Pancreas (tissue), 10 donors: Measurements from ENCODE around the gene CCNT1. TPM values are rescaled to one million over a fixed set of nuclear protein-coding genes. Genes with fewer than 3 reads are reported as not detected.

Source experiments
- ATAC-seq, 4 donors: fragments of 200-7000 bp; cut with Tn5 transposase; one replicate each; pipeline versions ENCODE4 v1.8.0 to v1.9.1; 2020; ENCODE audit warnings: mild to moderate bottlenecking in 4 of 4, moderate library complexity in 4 of 4
- DNase-seq, 6 donors: peaks; one replicate each; pipeline ENCODE4 v3.0.0-alpha.2; 2020
- FAIRE-seq: peaks from 2 replicates; lab custom pipeline; 2012; peaks lifted over from hg19 to GRCh38; lab: Jason Lieb, UNC
- H3K27ac ChIP-seq, 4 donors: fragments of 200-600 bp; sonication (generic); 1 replicate in 3 of 4; 2 replicates in 1 of 4; pipeline versions ENCODE4 v1.5.0 to v1.8.0; 2020
- H3K27me3 ChIP-seq, 4 donors: fragments of 200-600 bp; one replicate each; pipeline ENCODE4 v1.8.0; 2021
- H3K36me3 ChIP-seq, 3 donors: fragments of 200-600 bp; sonication (generic) in 1 of 3; one replicate each; pipeline versions ENCODE4 v1.5.0 to v1.8.0; 2020 to 2021
- H3K4me1 ChIP-seq, 3 donors: fragments of 200-600 bp; one replicate each; pipeline ENCODE4 v1.8.0; 2021
- H3K4me3 ChIP-seq, 4 donors: fragments of 200-600 bp; sonication (generic) in 2 of 4; one replicate each; pipeline versions ENCODE4 v1.5.0 to v1.8.0; 2020 to 2021
- H3K9me3 ChIP-seq, 4 donors: fragments of 200-600 bp; one replicate each; pipeline ENCODE4 v1.8.0; 2021
- WGBS, 2 donors: extraction: QIAGEN DNeasy Blood & Tissue Kit; methylation state at CpG; one replicate each; pipeline ENCODE4 v1.1.7; 2013; 5-methylcytosine and 5-hydroxymethylcytosine counted together
- intact Hi-C, 3 donors: fragments of 100-400 bp; cut with DNase I; formaldehyde crosslinking; loops; one replicate each; pipeline versions ENCODE4 v1.11.1 to v1.14.2; 2022
- polyA plus RNA-seq, 2 donors: library from polyadenylated mRNA; stranded (reverse); fragments of 200-250 nt; gene quantifications; one replicate each; pipeline ENCODE4 v1.2.3, GENCODE V29; 2013
- total RNA-seq, 6 donors: library from RNA; stranded (reverse); fragmentation: NEBNext Ultra II Directional in 4 of 6; extraction: Animal tissue kit (Norgen Biotek cat#: 25700) in 4 of 6; gene quantifications; one replicate each; pipeline versions ENCODE4 v1.2.1 to v1.2.4, GENCODE V29; 2021 to 2023
- TF ChIP-seq, protein P1 (sequence below), 4 donors: fragments of 200-600 bp; sonication (generic) in 3 of 4; IDR thresholded peaks; one replicate each; pipeline versions ENCODE4 v1.5.0 to v1.8.0; 2021; ENCODE audit warnings: antibody characterized with exemption in 4 of 4
- donor health status: healthy with polysubstance abuse.
- donor health status: DM: no; HTN: no; CAD: no; lungs with moderate emphysema.
- donor health status: DM: no; HTN: no; CAD: no.
- donor health status: control.
- donor health status: control.
- donor health status: Bipolar disorder and iron deficiency.
- donor health status: DM: yes; HTN: yes; CAD: no.
- donor health status: DM: no; HTN: no; CAD: no.
- donor health status: DM: no; HTN: no; CAD: no.
- donor health status: DM: yes; HTN: yes; CAD: no.

CCNT1 gene
- total and polyA plus RNA-seq, 8 donors = 3.7 to 21.2 (median 16.0) TPM

DNA sequence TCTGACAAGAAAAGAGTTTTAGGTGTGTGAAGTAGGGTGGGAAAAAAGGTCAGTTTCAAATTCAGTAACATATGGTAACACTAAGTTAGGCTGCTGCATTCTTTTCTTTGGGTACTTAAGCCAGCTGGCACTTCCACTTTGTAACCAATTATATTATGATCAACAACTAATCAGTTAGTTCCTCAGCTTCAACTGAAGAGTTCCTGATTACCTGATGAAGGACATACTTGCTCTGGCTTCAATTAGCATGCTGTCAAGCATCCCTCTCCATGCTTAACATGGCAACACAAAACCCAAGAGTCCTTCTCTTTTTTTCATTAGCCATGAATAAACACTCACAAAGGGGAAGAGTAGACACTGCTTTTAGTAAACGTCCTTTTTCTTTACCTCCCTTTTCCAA is 27.7 kb downstream of the CCNT1 start:
- WGBS, 2 donors = 48 to 50% methylated on average over 1 of the region's 1 CpG
- Histone ChIP-seq H3K4me1 (no peaks in the 10 kb centered on the region), H3K27ac (no peak overlapping the region), H3K4me3 (no peak overlapping the region), H3K36me3 (peaks cover 0 to 30% (median 11%) of the 10 kb centered on the region in 3 donors), H3K9me3 (no peaks in the 10 kb centered on the region), H3K27me3 (no peaks in the 10 kb centered on the region)
- no peak for FAIRE-seq
- TF ChIP-seq, protein P1, sequence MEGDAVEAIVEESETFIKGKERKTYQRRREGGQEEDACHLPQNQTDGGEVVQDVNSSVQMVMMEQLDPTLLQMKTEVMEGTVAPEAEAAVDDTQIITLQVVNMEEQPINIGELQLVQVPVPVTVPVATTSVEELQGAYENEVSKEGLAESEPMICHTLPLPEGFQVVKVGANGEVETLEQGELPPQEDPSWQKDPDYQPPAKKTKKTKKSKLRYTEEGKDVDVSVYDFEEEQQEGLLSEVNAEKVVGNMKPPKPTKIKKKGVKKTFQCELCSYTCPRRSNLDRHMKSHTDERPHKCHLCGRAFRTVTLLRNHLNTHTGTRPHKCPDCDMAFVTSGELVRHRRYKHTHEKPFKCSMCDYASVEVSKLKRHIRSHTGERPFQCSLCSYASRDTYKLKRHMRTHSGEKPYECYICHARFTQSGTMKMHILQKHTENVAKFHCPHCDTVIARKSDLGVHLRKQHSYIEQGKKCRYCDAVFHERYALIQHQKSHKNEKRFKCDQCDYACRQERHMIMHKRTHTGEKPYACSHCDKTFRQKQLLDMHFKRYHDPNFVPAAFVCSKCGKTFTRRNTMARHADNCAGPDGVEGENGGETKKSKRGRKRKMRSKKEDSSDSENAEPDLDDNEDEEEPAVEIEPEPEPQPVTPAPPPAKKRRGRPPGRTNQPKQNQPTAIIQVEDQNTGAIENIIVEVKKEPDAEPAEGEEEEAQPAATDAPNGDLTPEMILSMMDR (IDR thresholded peaks at IDR 0.05) = no peak
- intact Hi-C loops = no loop called here
- ATAC-seq = no peak
- DNase-seq = no peak

DNA sequence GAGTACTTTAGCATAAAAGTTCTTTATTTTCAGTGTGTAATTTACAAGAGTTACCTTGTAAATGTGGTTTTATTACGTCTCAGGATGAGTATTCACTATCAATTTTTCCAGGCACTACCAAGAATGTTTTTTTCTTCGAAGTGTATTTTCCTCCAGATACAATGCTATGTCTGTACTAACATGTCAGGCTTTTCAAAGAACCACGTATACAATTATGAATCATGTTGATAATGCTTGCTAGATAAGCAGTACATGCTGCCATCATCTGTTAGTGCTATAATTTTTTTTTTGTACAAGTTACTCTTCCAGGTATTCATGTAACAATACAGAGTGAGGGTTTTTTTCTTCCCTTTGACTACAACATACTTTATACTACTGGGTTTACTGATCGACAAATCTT is 28.9 kb downstream of the CCNT1 start:
- no peak for ATAC-seq
- H3K9me3 ChIP-seq = no peaks in the 10 kb centered on the region
- peaks cover 0 to 19% (median 0%) of the 10 kb centered on the region in 3 donors for H3K36me3 ChIP-seq
- H3K4me1 ChIP-seq = no peaks in the 10 kb centered on the region
- TF ChIP-seq, protein P1 (IDR thresholded peaks at IDR 0.05) = no peak
- WGBS, 2 donors = 82 to 84% methylated on average over 4 of the region's 4 CpGs
- H3K27ac ChIP-seq = no peak overlapping the region
- H3K27me3 ChIP-seq = no peaks in the 10 kb centered on the region
- intact Hi-C loops = no loop called here
- no peak for DNase-seq
- H3K4me3 ChIP-seq = no peak overlapping the region
- no peak for FAIRE-seq

DNA sequence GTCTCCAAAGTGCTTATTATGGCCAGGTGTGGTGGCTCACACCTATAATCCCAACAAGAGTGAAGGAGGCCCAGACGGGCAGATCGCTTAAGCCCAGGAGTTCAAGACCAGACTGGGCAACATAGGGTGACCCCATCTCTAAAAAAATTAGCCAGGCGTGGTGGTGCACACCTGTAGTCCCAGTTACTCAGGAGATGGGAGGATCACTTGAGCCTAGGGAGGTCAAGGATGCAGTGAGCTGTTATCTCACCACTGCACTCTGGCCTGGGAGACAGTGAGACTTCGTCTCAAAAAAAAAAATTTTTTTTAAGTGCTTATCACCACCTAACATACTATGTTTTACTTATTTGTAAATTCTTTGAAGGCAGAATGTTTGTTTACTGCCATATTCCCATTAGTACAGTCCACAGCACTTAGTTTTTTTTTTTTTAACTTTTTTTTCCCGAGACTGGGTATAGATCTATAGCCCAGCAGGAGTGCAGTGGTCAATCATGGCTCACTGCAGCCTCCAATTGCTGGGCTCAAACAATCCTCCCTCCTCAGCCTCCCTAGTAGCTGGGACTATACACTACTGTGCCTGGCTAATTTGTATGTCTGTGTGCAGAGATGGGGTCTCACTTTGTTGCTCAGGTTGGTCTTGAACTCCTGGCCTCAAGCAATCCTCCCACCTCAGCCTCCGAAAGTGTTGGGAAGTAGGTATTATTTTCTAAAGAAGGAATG is 29.7 kb downstream of the CCNT1 start:
- DNase-seq (no peak), FAIRE-seq (no peak), ATAC-seq (no peak)
- TF ChIP-seq, protein P1 (IDR thresholded peaks at IDR 0.05) = no peak
- intact Hi-C loops = no loop called here
- H3K27ac ChIP-seq = no peak overlapping the region
- H3K4me1 ChIP-seq = no peaks in the 10 kb centered on the region
- 81 to 85% methylated on average over 6 of the region's 6 CpGs for WGBS, 2 donors
- peaks cover 0 to 19% (median 0%) of the 10 kb centered on the region in 3 donors for H3K36me3 ChIP-seq
- no peaks in the 10 kb centered on the region for H3K9me3 ChIP-seq
- no peak overlapping the region for H3K4me3 ChIP-seq
- no peaks in the 10 kb centered on the region for H3K27me3 ChIP-seq

DNA sequence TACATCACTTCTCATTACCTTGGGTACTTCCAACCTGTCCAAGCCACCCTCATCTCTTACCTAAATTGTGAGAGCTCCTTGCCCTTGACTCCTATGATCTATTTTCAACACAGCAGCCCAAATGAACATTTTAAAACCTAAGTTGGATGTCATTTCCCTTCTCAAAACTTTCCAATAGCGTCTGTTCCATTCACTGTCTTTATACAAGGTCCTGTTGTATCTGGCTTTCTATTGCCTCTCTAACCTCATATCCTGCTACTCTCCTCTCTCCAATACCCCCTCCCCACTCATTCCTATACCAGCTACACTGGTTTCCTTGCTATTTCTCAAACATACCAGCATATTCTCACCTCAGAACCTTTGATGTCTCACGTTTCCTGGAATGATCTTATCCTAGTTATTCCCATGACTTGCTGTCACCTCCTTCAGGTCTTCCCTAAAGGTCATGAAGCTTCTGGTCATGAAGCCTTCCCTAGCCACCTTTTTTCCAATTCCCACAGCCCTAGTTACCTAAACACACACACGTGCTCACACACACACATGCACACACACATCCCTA is 30.4 kb downstream of the CCNT1 start:
- Histone ChIP-seq H3K27me3 (no peaks in the 10 kb centered on the region), H3K27ac (no peak overlapping the region), H3K4me3 (no peak overlapping the region), H3K36me3 (peaks cover 0 to 19% (median 0%) of the 10 kb centered on the region in 3 donors), H3K9me3 (no peaks in the 10 kb centered on the region), H3K4me1 (peaks cover 0 to under 1% (median 0%) of the 10 kb centered on the region in 3 donors)
- TF ChIP-seq, protein P1 (IDR thresholded peaks at IDR 0.05) = no peak
- DNase-seq (no peak), FAIRE-seq (no peak), ATAC-seq (no peak)
- WGBS, 2 donors = 39% methylated on average over 3 of the region's 3 CpGs
- intact Hi-C loops = no loop called here

DNA sequence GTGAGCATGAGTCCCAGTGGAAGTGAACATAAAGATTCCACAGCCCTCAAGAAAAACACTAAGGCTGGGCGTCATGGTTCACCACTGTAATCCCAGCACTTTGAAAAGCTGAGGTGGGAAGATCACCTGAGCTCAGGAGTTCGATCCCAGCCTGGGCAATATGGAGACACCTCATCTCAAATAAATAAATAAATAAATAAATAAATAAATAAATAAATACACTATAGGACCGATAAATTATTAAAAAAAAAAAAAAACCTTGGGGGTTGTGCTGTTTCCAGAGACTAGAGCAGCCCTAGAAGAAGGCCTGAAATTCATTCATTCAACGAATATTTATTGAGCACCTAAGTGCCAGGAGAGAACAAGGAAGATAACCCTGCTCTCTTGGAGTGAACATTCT is 33.0 kb downstream of the CCNT1 start:
- Histone ChIP-seq H3K4me1 (peaks cover 14 to 24% (median 24%) of the 10 kb centered on the region in 3 donors), H3K27ac (no peak overlapping the region), H3K36me3 (peaks cover 0 to 6% (median under 1%) of the 10 kb centered on the region in 3 donors), H3K4me3 (no peak overlapping the region), H3K27me3 (no peaks in the 10 kb centered on the region), H3K9me3 (no peaks in the 10 kb centered on the region)
- ATAC-seq (no peak), DNase-seq (no peak), FAIRE-seq (no peak)
- intact Hi-C loops = no loop called here
- TF ChIP-seq, protein P1 (IDR thresholded peaks at IDR 0.05) = no peak
- 80 to 82% methylated on average over 4 of the region's 4 CpGs for WGBS, 2 donors
